HL-60/S4 treated with retinoic acid at 250 ng/mL for 4 days and 3 days (cell line): ENCODE data around the gene CCDC85C.

Experiments used
- in situ Hi-C: fragments of 300-500 bp; cut with MboI; formaldehyde crosslinking; loops from 2 replicates; pipeline ENCODE4 v1.7.0; 2022; ENCODE audit warnings: low sequenced_read_pairs

Gene CCDC85C

DNA sequence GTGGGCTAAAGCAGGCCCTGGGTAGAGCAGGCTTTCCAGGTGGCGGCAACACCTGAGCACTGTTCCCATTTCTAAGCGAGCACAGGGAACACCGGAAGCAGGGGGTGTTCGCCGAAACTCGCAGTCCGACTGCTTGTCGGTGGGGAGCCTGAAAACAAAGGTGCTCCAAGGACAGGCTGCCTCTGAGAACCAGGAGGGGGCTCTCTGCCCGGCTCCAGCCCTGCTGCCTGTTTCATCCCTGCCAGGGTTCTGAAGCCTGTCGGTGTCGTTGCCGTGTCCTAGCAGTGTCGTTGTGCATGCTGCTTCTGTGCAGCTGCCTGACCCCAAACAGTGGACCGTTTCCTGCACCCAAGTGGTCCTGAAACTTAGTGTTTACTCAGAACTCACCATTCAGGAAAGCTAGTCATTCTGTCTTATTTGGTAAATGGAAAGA is 101.0 kb downstream of the CCDC85C start:
- in situ Hi-C loops, result no loop called here

DNA sequence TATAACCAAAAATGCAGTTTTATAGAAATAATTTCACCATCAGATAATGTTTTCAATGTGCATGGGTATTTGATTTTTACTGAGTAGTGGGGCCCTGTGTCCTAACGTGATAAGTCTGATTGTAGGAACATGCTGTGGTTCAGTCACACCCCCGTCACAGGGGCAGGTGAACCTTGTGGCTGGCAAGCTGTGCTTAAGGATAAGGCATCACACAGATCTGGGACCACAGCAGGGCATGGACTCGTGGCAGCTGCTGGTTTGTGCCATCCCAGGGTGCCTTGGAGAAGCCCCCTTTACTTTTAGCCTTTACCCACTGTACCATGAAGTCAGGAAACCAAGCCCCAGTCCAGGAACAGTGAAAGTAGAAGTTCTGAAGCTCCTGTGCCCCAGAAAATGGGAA is 106.1 kb downstream of the CCDC85C start:
- in situ Hi-C loops, result no loop called here

DNA sequence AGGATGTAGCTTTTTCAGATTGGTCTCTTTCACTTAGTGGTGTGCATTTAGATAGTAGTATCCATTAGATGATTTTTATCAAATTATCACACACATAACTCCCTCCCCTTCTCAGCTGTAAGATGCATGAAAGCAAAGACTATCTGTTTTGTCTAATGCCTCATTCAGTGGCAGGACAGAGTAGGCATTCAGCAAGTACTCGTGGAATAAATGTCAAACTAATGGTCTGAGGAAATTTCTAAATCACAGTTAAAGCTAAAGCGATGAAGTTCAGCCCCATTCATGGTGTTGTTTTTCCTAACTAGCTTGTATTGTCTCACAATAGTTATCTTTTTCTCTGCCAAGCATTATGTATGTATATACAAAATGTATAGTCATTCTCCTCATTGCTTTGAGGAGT is 106.7 kb downstream of the CCDC85C start:
- in situ Hi-C loops, result no loop called here

DNA sequence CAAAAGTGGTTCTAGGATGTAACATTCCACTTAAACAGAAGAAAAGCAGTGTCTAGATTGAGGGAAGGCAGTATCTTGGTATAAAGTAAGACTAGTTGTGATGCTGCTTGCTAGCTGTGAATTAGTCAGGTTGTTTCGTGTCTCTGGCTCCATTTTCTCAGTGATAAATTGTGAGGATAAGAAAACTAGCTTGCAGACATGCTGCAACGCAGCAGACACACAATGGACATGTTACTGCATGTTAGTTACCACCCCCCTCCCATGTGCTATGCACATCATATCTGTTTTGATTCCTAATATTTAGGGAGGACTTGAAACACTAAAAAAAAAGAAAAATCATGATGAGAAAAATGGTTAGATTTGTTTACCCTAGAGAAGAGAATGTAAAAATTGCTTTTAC is 119.9 kb downstream of the CCDC85C start:
- in situ Hi-C loops, result no loop called here

DNA sequence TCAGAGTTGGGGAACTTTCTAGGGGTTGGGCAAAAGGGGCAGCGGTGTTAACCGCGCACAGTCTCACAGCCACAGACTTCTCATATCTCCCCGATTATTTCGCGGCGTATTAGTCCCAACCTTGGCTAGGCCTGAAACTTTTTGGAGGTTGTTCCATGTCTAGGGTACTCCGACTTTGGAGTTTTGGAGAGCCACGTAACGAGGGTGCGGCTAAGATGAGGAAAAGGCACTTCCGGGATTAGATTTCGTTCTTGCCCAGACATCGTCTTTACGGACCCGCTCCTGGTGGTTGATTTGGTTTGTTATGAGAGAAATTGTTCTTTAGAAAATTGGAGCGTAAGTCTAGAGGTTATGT is 122.3 kb downstream of the CCDC85C start:
- in situ Hi-C loops, result no loop called here

DNA sequence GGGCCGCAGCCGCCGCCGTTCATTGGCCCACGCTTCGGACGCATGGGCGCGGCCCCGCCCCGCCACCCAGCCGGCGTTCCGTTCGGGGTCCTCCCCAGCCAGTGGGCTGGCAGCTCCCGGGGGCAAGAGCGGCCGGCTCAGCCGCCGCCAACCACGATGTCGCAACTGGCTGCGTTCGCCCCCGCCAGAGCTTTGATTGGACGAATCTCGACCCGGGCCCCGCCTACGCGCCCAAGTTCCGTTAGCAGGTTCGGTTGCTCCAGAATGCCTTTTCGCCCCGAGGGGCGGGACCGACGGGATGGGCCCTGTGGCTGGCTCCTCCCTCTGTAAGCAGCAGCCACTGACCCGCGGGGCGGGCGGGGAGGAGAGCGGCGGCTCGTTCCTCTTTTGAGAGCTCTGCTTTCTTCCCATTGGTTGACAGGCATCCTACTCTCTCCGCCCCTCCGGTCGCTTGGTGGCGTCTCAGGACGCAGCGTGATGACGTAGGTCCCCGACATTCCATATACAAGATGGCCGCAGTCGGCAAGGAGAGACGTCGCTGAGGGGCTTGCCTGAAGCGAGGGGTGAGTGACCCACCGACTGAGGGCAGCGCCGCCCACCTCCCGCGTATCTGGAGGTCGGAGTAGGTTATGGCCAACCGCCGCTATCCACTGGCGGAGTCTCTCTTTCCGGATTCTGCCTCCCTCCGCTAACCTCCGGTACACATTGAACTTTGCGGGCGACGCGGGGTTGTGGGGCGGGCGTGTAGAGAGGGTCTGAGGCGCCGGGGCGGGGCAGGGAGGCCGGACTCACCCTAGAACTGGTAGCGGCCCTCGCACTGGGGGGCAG is 122.9 kb downstream of the CCDC85C start, which contains the start of gene CCNK:
CCNK (plus strand) TSS at position 493 of the 828 bp plus-strand sequence. CDS start 11,269 bp downstream, outside the sequence.
- in situ Hi-C loops, result no loop called here

DNA sequence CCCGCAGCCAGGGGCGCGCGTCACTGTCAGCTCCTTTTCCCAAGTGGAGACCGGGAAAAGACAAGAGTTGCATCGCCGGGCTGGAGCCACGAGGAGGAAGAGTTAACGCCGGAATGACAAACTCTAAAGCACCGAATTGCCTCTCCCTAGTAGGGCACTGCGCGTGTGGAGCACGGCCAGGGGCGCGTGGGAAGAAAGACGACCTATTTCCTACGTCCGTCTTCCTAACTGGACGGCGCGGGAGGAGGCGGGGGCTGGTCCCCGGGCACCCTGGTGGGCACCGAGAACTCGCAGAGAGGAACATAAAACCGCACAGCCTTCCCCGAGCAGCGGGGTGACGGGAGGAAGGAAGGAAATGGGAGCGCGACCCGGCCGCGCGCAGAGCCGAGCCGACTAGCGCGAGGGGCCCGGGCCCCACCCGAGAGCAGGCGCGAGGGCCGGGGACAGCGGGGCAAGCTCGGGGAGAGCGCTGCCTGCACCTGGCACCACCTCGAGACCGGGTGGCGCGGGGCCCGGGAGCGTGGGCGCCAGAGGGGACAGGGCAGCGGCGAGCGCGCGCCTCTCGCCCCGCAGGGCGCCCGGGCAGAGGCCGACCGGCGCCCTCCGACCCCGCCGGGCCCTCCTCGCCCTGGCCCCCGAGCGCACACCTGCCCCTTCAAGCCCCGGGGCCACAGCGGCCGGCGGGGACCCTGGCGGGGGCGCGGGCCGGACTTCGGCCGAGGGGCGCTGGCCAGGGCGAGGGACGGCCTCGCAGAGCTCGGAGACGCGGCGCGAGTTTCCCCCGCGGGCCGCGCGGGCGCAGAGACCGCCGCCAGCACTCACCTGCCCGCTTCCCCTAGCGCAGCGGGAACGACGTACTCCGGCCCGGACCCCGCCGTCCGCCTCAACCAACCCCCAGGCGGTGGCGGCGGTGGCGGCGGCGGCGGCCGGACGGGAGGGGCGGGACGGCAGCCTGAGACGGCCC is 123.8 kb downstream of the CCDC85C start, which contains the start of gene SETD3:
SETD3 (minus strand) TSS at position 954 of the 964 bp plus-strand sequence. CDS start 15,054 bp downstream, outside the sequence.
- in situ Hi-C loops, result no loop called here

DNA sequence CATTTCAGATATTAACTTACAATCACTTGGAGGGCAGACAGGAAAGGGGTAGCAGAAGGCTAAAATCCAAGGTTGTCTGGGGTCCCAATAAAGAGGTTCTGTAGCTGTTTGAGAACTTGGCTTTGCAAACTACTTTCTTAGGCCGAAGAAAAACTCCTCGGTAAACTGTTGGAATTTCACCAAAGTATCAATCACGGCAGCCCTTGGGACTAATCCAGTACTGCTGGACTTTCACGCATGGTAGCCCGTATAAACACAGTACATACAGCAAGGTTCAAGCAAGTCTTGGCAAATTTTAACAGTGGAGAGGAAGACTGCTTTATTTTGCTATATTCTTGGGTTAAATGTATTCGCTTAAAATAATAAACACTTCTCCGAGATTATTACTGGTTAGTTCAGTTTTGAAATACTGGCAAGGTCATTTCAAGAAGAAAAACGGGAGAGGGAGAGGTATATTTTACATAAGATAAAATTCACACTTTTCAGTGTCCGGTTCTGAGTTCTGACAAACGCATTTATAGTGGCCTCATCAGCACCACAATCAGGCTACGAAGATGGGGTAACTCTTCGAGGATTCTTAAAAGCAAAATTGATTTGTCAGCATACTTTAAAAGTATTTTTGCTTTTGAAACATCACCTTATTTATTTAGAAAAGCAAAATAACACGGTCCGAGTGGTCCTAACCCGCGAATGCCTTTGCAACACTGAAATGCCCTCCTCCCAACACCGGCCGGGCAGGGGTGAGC is 124.7 kb downstream of the CCDC85C start:
- in situ Hi-C loops, result no loop called here

DNA sequence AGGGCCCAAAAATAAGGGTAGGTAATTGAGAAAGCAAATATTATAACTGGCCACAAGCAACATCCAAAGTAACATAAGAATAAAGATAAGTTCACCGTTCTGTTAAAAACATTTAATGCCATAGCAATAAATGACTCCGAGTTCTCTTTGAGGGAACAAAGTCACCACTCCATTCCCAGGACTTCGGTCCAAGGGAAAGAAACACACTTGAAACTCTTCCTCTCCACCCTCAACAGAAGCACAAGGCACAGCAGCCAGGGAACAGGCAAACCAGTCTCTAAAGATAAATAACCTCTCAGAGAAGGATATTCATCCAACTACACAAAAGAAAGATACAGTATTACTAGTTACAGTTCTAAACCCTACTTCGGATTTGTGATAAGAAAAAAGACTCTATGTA is 125.9 kb downstream of the CCDC85C start:
- in situ Hi-C loops, result no loop called here

DNA sequence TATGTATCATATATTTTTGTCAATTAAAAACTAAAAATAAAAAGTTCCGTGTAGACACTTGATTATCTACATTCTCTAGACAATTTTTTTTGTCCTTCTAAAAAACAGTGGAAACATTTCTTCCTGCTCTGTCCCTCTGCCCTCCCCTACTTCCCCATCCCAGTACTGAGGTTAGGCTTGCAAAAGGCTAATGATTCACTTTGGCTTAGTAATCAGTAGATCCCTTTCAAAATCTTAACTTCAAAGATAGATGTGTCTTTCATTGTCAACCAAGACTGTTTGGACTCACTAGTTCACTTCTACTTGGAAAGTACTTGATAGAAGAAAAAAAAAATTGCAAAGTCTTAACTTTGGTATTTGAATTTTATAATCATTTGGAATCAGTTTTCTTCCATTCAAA is 127.1 kb downstream of the CCDC85C start:
- in situ Hi-C loops, result no loop called here

DNA sequence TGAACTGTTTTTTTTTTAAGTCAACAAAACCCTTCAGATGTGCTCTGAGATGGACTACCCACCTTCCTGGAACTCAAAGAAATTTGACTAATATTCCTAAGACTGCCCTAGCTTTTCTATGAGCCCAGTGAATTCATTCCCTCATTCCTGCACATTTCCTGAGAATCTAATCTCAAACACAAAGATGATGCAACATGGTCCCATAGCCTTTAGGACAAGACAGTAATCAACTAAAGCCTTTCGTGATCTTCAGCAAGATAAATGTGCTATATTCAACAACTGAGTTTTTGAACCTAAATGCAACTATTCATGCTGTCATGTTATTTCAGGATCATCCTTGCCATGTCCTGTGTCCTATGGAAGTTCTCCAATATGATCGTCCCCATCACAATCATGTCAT is 128.3 kb downstream of the CCDC85C start:
- in situ Hi-C loops, result no loop called here

DNA sequence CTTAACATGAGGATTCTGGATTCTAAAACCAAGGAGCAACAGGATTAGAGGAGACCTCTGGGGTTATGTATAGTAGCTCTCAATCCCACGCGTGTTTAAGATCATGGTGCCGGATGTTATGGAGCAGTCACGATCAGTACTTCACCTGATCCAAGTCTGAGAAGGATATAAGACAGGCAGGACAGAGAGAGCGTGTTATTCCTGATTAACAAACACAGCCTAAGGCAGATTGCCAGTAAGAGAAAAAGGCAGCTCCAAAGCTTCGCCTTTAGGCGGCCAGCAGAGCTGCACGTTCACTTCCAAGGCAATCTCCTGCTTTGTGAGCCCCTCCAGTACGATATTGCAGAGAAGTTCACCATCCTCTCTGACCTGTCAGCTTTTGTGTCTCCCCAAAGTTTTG is 128.8 kb downstream of the CCDC85C start:
- in situ Hi-C loops, result no loop called here

DNA sequence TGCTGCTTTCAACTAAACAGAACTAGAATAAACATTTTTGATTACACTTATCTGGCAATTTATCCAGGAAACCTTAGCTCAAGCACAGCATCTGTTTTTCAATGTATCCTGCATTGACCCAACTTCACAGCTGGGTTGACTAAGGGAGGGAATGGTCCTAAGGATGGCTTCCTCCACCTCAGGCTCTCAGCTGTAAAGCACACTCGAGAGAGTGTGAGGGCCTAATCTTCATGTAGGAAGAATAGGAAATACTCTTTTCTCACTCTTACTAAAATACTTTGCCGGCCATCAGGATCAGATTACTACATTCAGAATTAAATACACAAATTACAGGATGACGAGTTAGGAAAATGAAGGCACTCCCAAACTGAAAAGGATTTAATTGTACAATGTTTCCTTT is 130.5 kb downstream of the CCDC85C start:
- in situ Hi-C loops, result no loop called here

DNA sequence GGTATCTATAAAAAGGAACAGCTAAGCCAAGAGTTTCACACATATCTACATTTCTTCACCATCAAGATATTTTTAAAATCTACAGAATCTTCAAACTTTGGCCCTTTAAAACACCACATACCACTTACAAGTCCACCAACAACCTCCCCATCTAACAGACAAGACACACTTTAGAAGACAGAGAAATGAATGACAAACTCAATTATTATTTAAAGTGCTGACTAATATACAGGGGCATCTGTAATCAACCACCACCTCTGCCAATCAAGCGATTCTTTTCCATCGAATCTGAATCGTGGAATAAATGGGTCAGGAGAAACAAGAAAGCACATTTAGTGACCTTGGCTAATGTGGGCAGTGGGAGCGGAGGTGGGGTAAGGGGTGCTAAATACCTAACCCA is 131.1 kb downstream of the CCDC85C start:
- in situ Hi-C loops, result no loop called here

DNA sequence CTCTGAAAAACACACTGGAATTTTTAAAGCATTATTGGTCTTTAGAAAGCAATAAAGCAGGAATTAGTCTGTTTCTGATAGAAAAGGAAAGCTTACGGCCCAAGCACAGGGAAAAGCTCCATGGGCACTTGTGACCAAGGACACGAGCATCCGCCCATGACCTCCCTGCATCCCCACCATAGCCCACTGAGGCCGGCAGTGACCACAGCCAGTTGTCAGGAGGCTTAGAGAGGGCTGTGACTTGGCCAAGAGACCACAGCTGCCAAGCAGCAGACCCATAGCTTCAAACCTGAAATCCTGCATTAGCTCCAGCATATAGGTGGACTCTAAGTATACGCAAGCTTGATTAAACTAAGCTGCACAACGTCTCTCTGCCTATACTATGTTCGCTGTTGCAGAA is 132.3 kb downstream of the CCDC85C start:
- in situ Hi-C loops, result no loop called here

DNA sequence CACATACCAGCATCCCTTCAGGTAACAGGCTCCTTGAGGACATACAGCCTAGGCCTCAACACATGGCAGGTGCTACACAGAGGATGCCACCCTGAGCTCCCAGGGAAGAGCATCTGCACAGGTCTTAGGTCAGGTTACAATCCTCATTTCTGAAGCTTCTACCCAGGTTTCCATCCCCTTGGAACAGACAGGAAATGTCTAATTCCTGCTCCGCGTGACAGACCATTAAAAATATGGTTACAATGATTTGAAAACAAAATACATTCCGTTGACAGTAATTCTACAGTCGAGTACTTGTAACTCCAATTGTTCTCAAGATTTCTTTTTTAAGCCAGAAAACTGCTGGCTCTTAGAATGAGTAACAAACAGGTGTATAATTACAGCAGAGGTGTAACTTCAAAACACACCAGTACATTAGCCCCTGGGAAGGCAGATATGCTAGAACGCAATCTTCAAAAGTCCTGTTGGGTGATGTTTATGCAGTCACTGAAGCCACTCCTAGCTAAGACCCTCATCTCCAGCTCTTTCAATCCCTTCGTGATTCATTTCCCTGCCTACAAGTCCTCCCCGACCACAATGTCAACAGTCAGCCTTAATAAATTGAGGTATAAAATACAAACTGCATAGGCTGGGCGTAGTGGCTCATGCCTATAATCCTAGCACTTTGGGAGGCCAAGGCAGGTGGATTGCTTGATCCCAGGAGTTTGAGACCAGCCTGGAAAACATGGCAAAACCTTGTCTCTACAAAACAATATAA is 135.0 kb downstream of the CCDC85C start:
- in situ Hi-C loops, result no loop called here

DNA sequence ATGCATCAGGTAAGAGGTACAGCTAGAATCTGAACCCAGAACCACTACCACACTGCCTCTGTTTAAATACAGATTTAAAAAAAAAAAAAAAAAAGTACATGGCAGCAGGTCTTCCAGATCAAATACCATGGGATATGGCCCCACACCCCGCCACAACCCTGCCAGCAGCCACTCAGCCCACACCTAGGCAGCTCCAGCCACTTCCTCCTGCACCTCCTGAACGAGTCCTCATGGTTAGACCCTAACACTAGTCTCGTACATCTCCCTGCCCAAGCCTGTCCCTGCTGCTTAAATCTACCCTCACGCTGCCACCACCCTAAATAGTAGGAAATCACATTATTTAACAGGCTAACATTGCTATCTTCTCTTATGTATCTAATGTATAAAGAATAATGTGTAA is 135.9 kb downstream of the CCDC85C start:
- in situ Hi-C loops, result no loop called here

DNA sequence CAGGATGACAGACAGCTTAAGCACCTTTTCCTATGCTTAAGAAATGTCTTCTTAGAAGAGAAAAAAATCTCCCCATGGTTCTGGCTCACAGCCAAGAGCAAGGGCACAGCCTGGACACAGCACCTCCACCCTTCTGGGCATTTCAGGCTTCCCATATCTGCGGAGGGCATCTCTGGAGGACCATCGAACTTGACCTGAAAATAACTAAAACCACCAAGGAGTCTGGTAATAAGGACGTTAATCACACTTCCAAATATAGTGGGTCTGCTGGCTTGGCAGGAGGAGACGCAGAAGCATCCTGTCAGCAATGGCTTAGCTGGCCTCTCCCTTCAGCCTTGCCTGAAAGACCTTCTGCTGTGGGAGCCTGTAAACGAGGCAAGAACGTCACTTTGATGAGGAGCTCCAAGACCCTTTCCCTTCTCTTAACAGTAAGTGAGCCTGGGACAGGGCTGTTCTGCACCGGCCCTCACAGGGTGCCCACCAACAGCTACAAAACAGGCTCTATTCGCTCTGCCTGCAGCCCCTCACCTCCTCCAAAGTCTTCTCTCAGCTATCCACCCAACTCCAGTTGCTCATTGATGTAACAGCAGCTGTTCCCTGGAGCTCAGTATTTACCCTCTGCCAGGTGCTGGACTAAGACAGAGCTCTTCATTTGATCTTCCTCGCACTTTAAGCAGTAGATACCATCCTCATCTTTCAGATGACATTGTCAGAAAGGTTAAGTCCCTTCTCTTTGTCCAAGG is 136.5 kb downstream of the CCDC85C start:
- in situ Hi-C loops, result no loop called here

DNA sequence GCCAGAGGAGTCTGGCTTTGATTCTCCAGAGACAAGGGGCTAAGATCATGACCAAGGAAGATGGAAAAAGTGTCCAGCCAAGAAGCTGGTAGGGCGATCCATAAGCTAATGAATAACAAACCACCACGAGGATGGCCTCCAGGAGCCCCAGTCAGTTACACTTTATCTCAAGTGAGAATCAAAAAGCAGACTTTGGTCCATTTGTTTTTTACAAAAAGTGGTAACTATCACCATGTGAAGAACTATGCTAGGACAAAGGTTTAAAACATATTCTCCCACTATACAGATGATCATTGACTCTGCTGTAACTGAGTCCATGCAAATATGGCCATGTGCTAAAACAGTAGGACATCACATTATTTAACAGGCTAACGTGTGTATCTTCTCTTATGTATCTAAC is 137.2 kb downstream of the CCDC85C start:
- in situ Hi-C loops, result no loop called here

DNA sequence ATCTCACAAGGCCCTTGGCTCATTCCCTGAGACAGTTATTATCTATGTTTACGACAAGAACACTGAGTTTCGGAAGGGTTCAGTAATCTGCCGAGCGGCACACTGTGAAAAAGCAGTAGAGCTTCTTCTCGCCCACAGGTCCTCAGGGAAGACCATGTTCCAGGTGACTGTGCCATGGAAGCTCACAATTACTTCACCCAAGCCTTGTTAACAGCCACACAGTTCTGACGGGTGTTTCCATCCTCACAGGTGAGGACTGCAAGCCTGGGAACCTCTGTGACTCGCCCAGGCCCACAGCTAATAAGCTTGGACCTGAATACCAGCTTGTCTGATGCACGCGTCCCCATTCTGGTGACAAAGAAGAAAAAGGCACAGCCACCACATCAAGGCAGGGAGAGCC is 138.7 kb downstream of the CCDC85C start:
- in situ Hi-C loops, result no loop called here
